HEK293 (cell line): ENCODE data around the gene SMARCA2.

Experiments
- GLIS2 ChIP-seq: fragments of 450-650 bp; formaldehyde crosslinking; IDR thresholded peaks from 2 replicates; pipeline ENCODE4 v1.5.1; 2016; ENCODE audit warnings: missing biosample characterization, missing genetic modification characterization
- HOXC10 ChIP-seq: sonication (generic); formaldehyde crosslinking; IDR thresholded peaks from 2 replicates; pipeline ENCODE4 v1.8.1; 2023; ENCODE audit warnings: mild to moderate bottlenecking, missing genetic modification reagents
- KLF1 ChIP-seq: fragments of 450-650 bp; formaldehyde crosslinking; IDR thresholded peaks from 2 replicates; pipeline ENCODE4 v1.5.1; 2016; ENCODE audit warnings: missing biosample characterization, missing genetic modification characterization
- PRDM1 ChIP-seq: fragments of 450-650 bp; formaldehyde crosslinking; IDR thresholded peaks from 2 replicates; pipeline ENCODE4; 2016; ENCODE audit warnings: missing biosample characterization, missing genetic modification characterization
- SALL2 ChIP-seq: fragments of 450-650 bp; formaldehyde crosslinking; IDR thresholded peaks from 2 replicates; pipeline ENCODE4 v1.5.0; 2017; ENCODE audit warnings: missing biosample characterization, mild to moderate bottlenecking, missing genetic modification characterization, borderline replicate concordance
- YY2 ChIP-seq: fragments of 450-650 bp; formaldehyde crosslinking; IDR thresholded peaks from 2 replicates; pipeline ENCODE4 v1.5.1; 2016; ENCODE audit warnings: missing biosample characterization, missing genetic modification characterization
- ZBTB20 ChIP-seq: fragments of 450-650 bp; formaldehyde crosslinking; IDR thresholded peaks from 2 replicates; pipeline ENCODE4 v1.5.1; 2016; ENCODE audit warnings: missing biosample characterization, missing genetic modification characterization
- ZBTB21 ChIP-seq: fragments of 450-650 bp; formaldehyde crosslinking; IDR thresholded peaks from 2 replicates; pipeline ENCODE4 v1.5.1; 2017; ENCODE audit warnings: missing biosample characterization, missing genetic modification characterization
- ZFP69B ChIP-seq: fragments of 450-650 bp; formaldehyde crosslinking; IDR thresholded peaks from 2 replicates; pipeline ENCODE4 v1.5.1; 2016; ENCODE audit warnings: missing biosample characterization, missing genetic modification characterization
- ZNF112 ChIP-seq: fragments of 450-650 bp; formaldehyde crosslinking; IDR thresholded peaks from 2 replicates; pipeline ENCODE4 v1.5.0; 2017; ENCODE audit warnings: missing biosample characterization, missing genetic modification characterization
- ZNF169 ChIP-seq: fragments of 450-650 bp; formaldehyde crosslinking; IDR thresholded peaks from 2 replicates; pipeline ENCODE4 v1.5.1; 2016; ENCODE audit warnings: missing biosample characterization, missing genetic modification characterization
- ZNF174 ChIP-seq: fragments of 450-650 bp; formaldehyde crosslinking; IDR thresholded peaks from 2 replicates; pipeline ENCODE4 v1.5.0; 2017; ENCODE audit warnings: missing biosample characterization, mild to moderate bottlenecking, missing genetic modification characterization
- ZNF184 ChIP-seq: fragments of 450-650 bp; IDR thresholded peaks from 2 replicates; pipeline ENCODE4 v1.5.1; 2018; ENCODE audit warnings: missing biosample characterization, mild to moderate bottlenecking, missing genetic modification characterization
- ZNF2 ChIP-seq: fragments of 450-650 bp; formaldehyde crosslinking; IDR thresholded peaks from 2 replicates; pipeline ENCODE4 v1.5.1; 2016; ENCODE audit warnings: missing biosample characterization, missing genetic modification characterization
- ZNF266 ChIP-seq: fragments of 450-650 bp; formaldehyde crosslinking; IDR thresholded peaks from 2 replicates; pipeline ENCODE4 v1.5.1; 2016; ENCODE audit warnings: missing biosample characterization, missing genetic modification characterization, low read depth
- ZNF350 ChIP-seq: fragments of 450-650 bp; formaldehyde crosslinking; IDR thresholded peaks from 2 replicates; pipeline ENCODE4 v1.5.0; 2017; ENCODE audit warnings: missing biosample characterization, mild to moderate bottlenecking, missing genetic modification characterization
- ZNF416 ChIP-seq: fragments of 450-650 bp; formaldehyde crosslinking; IDR thresholded peaks from 2 replicates; pipeline ENCODE4 v1.5.1; 2016; ENCODE audit warnings: missing biosample characterization, missing genetic modification characterization
- ZNF501 ChIP-seq: fragments of 450-650 bp; formaldehyde crosslinking; IDR thresholded peaks from 2 replicates; pipeline ENCODE4 v1.5.1; 2016; ENCODE audit warnings: missing biosample characterization, missing genetic modification characterization
- ZNF530 ChIP-seq: fragments of 450-650 bp; formaldehyde crosslinking; IDR thresholded peaks from 2 replicates; pipeline ENCODE4 v1.5.1; 2016; ENCODE audit warnings: low read depth, missing biosample characterization, missing genetic modification characterization
- ZNF544 ChIP-seq: fragments of 450-650 bp; formaldehyde crosslinking; IDR thresholded peaks from 2 replicates; pipeline ENCODE4 v1.5.0; 2017; ENCODE audit warnings: missing biosample characterization, missing genetic modification characterization
- ZNF623 ChIP-seq: fragments of 450-650 bp; formaldehyde crosslinking; IDR thresholded peaks from 2 replicates; pipeline ENCODE4 v1.5.1; 2016; ENCODE audit warnings: missing biosample characterization, missing genetic modification characterization
- ZNF701 ChIP-seq: fragments of 450-650 bp; formaldehyde crosslinking; IDR thresholded peaks from 2 replicates; pipeline ENCODE4 v1.5.1; 2016; ENCODE audit warnings: missing biosample characterization, missing genetic modification characterization
- ZNF776 ChIP-seq: fragments of 450-650 bp; formaldehyde crosslinking; IDR thresholded peaks from 2 replicates; pipeline ENCODE4 v1.5.0; 2017; ENCODE audit warnings: missing biosample characterization, missing genetic modification characterization, borderline replicate concordance
- TF ChIP-seq, protein P1 (sequence below): fragments of 450-650 bp; formaldehyde crosslinking; IDR thresholded peaks from 2 replicates; pipeline ENCODE4 v1.5.1; 2017; ENCODE audit warnings: missing biosample characterization, missing genetic modification characterization
- TF ChIP-seq, protein P2 (sequence below): IDR thresholded peaks from 2 replicates; pipeline ENCODE4 v1.6.1; 2011; ENCODE audit warnings: mild to moderate bottlenecking, low read depth, low read length, borderline replicate concordance
- TF ChIP-seq, protein P3 (sequence below): fragments of 450-650 bp; formaldehyde crosslinking; IDR thresholded peaks from 2 replicates; pipeline ENCODE4 v1.5.1; 2016; ENCODE audit warnings: missing biosample characterization, missing genetic modification characterization
- TF ChIP-seq, protein P4 (sequence below): fragments of 450-650 bp; formaldehyde crosslinking; conservative IDR thresholded peaks from 2 replicates; pipeline ENCODE4 v1.5.1; 2016; ENCODE audit warnings: low read depth, missing biosample characterization, missing genetic modification characterization
- TF ChIP-seq, protein P5 (sequence below): sonication (generic); formaldehyde crosslinking; IDR thresholded peaks from 2 replicates; pipeline ENCODE4 v1.8.1; 2022; ENCODE audit warnings: mild to moderate bottlenecking, moderate library complexity, missing genetic modification reagents
- TF ChIP-seq, protein P6 (sequence below): fragments of 450-650 bp; formaldehyde crosslinking; IDR thresholded peaks from 2 replicates; pipeline ENCODE4 v1.5.1; 2016; ENCODE audit warnings: missing biosample characterization, missing genetic modification characterization

Gene SMARCA2

DNA sequence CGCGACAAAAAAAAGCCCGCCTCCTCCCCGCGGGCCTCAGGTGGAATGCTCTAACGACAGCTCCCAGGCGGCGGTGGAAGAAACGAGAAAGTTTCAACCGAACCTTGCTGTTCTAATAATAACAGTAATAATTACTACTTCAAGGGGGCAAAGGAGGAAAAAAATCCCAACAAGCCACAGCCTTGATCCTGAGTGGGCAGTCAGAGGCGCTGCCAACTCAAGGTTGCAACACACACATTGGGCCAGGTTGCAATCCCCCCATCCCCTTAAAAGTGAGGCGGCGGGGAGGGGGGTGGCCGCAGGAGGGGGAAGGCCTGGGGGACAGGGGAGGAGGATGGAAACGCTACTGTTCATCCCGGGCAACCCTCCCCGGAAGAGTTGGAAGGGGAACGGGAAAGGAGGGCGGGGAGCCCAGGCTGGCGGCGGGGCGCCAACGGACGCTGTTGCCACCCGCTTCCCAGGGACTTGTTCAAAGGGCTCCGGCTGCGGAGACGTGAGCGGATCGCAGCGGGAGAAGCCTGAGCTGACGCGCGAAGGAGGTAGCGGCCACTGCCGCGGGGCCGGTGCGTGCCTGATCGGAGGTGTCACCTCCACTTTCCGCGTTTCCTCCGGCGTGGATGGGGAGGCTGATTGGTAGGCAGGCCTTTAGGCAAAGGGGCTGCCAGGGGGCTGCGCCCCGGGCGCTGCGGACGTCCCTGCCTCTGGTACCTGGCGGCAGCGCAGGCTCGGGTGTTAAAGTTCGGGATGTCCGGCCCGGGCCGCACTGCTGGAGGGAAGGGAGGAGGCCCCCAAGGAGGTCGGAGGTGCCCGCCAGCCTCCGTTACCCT lies 647 bp downstream of the SMARCA2 start (continued):
- TF ChIP-seq, protein P1, sequence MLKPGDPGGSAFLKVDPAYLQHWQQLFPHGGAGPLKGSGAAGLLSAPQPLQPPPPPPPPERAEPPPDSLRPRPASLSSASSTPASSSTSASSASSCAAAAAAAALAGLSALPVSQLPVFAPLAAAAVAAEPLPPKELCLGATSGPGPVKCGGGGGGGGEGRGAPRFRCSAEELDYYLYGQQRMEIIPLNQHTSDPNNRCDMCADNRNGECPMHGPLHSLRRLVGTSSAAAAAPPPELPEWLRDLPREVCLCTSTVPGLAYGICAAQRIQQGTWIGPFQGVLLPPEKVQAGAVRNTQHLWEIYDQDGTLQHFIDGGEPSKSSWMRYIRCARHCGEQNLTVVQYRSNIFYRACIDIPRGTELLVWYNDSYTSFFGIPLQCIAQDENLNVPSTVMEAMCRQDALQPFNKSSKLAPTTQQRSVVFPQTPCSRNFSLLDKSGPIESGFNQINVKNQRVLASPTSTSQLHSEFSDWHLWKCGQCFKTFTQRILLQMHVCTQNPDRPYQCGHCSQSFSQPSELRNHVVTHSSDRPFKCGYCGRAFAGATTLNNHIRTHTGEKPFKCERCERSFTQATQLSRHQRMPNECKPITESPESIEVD (tag by site-specific recombination): no peak
- TF ChIP-seq HOXC10 (CRISPR knock-in tag): no peak
- TF ChIP-seq KLF1 (tag by site-specific recombination): no peak
- TF ChIP-seq ZNF530 (tag by site-specific recombination): no peak
- TF ChIP-seq SALL2: no peak
- no peak for TF ChIP-seq ZNF112 (tag by site-specific recombination)
- TF ChIP-seq ZNF2: 0 out of 2 replicates have a peak, but pooled peaks have one; percentile 27
- no peak for TF ChIP-seq YY2 (tag by site-specific recombination)
- TF ChIP-seq, protein P2, sequence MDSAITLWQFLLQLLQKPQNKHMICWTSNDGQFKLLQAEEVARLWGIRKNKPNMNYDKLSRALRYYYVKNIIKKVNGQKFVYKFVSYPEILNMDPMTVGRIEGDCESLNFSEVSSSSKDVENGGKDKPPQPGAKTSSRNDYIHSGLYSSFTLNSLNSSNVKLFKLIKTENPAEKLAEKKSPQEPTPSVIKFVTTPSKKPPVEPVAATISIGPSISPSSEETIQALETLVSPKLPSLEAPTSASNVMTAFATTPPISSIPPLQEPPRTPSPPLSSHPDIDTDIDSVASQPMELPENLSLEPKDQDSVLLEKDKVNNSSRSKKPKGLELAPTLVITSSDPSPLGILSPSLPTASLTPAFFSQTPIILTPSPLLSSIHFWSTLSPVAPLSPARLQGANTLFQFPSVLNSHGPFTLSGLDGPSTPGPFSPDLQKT: no peak
- no peak; the same call in 1 of the 2 replicates for TF ChIP-seq ZNF501 (tag by site-specific recombination)
- no peak for TF ChIP-seq ZNF416
- no peak for TF ChIP-seq ZBTB21 (tag by site-specific recombination)
- TF ChIP-seq, protein P3, sequence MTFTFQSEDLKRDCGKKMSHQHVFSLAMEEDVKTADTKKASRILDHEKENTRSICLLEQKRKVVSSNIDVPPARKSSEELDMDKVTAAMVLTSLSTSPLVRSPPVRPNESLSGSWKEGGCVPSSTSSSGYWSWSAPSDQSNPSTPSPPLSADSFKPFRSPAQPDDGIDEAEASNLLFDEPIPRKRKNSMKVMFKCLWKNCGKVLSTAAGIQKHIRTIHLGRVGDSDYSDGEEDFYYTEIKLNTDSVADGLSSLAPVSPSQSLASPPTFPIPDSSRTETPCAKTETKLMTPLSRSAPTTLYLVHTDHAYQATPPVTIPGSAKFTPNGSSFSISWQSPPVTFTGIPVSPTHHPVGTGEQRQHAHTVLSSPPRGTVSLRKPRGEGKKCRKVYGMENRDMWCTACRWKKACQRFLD (tag by site-specific recombination): no peak
- TF ChIP-seq ZNF184 (tag by site-specific recombination): no peak
- no peak; the same call in 1 of the 2 replicates for TF ChIP-seq GLIS2 (tag by site-specific recombination)
- no peak for TF ChIP-seq ZNF350 (tag by site-specific recombination)
- no peak for TF ChIP-seq ZNF174 (tag by site-specific recombination)
- peak; percentile 73 for TF ChIP-seq ZBTB20 (tag by site-specific recombination)
- no peak for TF ChIP-seq ZNF623 (tag by site-specific recombination)
- TF ChIP-seq PRDM1 (tag by site-specific recombination): no peak
- no peak for TF ChIP-seq ZNF544 (tag by site-specific recombination)
- no peak for TF ChIP-seq ZNF266
- TF ChIP-seq, protein P4, sequence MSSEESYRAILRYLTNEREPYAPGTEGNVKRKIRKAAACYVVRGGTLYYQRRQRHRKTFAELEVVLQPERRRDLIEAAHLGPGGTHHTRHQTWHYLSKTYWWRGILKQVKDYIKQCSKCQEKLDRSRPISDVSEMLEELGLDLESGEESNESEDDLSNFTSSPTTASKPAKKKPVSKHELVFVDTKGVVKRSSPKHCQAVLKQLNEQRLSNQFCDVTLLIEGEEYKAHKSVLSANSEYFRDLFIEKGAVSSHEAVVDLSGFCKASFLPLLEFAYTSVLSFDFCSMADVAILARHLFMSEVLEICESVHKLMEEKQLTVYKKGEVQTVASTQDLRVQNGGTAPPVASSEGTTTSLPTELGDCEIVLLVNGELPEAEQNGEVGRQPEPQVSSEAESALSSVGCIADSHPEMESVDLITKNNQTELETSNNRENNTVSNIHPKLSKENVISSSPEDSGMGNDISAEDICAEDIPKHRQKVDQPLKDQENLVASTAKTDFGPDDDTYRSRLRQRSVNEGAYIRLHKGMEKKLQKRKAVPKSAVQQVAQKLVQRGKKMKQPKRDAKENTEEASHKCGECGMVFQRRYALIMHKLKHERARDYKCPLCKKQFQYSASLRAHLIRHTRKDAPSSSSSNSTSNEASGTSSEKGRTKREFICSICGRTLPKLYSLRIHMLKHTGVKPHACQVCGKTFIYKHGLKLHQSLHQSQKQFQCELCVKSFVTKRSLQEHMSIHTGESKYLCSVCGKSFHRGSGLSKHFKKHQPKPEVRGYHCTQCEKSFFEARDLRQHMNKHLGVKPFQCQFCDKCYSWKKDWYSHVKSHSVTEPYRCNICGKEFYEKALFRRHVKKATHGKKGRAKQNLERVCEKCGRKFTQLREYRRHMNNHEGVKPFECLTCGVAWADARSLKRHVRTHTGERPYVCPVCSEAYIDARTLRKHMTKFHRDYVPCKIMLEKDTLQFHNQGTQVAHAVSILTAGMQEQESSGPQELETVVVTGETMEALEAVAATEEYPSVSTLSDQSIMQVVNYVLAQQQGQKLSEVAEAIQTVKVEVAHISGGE (tag by site-specific recombination): peak; percentile 67
- TF ChIP-seq, protein P5, sequence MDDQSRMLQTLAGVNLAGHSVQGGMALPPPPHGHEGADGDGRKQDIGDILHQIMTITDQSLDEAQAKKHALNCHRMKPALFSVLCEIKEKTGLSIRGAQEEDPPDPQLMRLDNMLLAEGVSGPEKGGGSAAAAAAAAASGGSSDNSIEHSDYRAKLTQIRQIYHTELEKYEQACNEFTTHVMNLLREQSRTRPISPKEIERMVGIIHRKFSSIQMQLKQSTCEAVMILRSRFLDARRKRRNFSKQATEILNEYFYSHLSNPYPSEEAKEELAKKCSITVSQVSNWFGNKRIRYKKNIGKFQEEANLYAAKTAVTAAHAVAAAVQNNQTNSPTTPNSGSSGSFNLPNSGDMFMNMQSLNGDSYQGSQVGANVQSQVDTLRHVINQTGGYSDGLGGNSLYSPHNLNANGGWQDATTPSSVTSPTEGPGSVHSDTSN (CRISPR knock-in tag): no peak
- no peak for TF ChIP-seq ZNF701 (tag by site-specific recombination)
- no peak for TF ChIP-seq ZNF776 (tag by site-specific recombination)
- no peak for TF ChIP-seq ZFP69B
- TF ChIP-seq ZNF169 (tag by site-specific recombination): no peak
- TF ChIP-seq, protein P6, sequence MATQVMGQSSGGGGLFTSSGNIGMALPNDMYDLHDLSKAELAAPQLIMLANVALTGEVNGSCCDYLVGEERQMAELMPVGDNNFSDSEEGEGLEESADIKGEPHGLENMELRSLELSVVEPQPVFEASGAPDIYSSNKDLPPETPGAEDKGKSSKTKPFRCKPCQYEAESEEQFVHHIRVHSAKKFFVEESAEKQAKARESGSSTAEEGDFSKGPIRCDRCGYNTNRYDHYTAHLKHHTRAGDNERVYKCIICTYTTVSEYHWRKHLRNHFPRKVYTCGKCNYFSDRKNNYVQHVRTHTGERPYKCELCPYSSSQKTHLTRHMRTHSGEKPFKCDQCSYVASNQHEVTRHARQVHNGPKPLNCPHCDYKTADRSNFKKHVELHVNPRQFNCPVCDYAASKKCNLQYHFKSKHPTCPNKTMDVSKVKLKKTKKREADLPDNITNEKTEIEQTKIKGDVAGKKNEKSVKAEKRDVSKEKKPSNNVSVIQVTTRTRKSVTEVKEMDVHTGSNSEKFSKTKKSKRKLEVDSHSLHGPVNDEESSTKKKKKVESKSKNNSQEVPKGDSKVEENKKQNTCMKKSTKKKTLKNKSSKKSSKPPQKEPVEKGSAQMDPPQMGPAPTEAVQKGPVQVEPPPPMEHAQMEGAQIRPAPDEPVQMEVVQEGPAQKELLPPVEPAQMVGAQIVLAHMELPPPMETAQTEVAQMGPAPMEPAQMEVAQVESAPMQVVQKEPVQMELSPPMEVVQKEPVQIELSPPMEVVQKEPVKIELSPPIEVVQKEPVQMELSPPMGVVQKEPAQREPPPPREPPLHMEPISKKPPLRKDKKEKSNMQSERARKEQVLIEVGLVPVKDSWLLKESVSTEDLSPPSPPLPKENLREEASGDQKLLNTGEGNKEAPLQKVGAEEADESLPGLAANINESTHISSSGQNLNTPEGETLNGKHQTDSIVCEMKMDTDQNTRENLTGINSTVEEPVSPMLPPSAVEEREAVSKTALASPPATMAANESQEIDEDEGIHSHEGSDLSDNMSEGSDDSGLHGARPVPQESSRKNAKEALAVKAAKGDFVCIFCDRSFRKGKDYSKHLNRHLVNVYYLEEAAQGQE (tag by site-specific recombination): no peak
